NK-92 (cell line): Measurements from ENCODE around the gene PAQR4.
"Not testable (repeated sequence)": the region's sequence is repeated elsewhere in the genome, so short reads cannot be mapped to it uniquely, and the experiment has no call there.

ENCODE experiments used
- DNase-seq: peaks from one replicate; lab custom pipeline; 2025; ENCODE audit not compliant: unreplicated experiment; lab: John Stamatoyannopoulos, UW

The PAQR4 gene

GRCh38 chr16:2968738-2969544, at the start of gene PAQR4:
Gene PAQR4 (plus strand): TSS chr16:2969348. CDS start chr16:2969675, 327 bp downstream.
- no peak for DNase-seq

GRCh38 chr16:2919511-2920255, 49.5 kb upstream of the PAQR4 start:
- DNase-seq: no peak

GRCh38 chr16:2923481-2923880, 45.7 kb upstream of the PAQR4 start:
- DNase-seq: no peak

DNA sequence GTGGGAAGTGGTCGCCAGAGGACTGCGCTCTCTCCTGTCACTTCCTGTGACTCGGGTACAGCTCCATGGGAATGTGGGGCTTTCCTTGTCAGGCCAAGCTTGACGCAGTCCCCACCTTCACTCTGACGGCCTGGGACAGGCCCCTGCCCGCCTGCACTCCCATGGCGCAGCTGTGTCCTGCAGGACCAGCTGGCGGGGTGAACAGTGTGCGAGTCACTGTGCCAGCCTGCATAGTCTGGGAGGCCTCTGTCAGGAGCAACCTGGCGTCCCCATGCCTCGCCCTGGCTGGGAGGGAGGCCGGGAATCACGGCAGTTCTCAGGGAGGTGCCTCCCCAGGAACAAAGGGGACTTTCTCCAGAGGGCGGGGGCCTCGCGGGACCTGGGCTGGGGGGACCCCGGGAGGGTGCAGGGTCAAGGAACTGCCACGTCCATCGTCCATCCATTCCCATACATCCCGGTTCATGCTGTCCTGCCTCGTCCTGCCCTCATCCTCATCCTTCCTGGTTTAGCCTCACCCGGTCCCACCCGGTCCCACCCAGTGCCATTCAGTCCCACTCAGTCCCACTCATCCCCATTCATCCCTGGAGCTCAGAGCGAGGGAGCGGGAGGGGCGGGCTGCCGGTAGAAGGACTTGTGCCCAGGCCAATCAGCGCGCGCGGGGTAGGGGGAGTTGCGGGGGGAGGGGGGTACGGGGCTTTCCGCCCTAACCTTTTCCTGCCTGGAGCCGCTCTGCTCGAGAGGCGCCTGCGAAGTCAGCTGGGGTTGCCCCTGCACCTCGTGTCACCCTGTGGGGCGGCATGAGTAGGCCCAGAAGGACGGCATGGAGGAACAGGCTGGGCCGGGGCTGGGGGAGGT, 44.0 kb upstream of the PAQR4 start:
- DNase-seq: no peak

- no peak for DNase-seq
Observed at GRCh38 chr16:2925951-2926649, 43.0 kb upstream of the PAQR4 start.

GRCh38 chr16:2926650-2926999, 42.5 kb upstream of the PAQR4 start:
- no peak for DNase-seq

GRCh38 chr16:2927010-2927646, 42.0 kb upstream of the PAQR4 start:
- DNase-seq: no peak

- DNase-seq: not testable (repeated sequence)
Observed at GRCh38 chr16:2928151-2928550, 41.0 kb upstream of the PAQR4 start.

DNA sequence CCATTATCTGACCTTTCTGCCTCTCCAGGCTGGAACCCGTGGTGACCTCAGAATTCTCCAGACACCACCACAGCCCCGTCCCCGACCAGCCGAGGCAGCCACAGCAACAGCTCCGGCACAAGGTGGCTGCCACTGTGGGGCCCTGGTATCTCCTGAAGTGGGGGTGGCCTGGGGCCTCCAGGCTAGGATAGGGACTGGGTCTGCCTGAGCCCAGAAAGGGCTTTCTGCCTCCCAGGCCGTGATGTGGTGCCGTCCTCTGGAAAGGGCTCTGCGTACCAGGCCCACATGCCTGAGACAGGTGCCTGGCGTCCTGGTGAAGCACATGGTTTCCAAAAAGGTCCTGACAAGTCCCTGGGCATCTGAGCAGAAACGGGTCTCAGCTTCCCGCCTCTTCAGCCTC, 40.4 kb upstream of the PAQR4 start:
- DNase-seq: no peak

DNA sequence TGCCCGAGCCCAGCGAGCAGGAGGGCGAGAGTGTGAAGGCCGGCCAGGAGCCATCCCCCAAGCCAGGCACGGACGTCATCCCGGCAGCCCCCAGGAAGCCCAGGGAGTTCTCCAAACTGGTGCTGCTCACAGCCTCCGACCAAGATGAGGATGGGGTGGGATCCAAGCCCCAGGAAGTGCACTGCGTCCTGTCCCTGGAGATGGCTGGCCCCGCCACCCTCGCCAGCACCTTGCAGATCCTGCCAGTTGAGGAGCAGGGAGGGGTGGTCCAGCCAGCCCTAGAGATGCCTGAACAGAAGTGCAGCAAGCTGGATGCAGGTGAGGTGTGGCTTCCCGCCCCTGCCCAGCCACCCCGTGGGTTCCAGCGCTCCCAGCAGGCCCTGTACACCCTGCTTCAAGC, 39.5 kb upstream of the PAQR4 start:
- DNase-seq: no peak

DNA sequence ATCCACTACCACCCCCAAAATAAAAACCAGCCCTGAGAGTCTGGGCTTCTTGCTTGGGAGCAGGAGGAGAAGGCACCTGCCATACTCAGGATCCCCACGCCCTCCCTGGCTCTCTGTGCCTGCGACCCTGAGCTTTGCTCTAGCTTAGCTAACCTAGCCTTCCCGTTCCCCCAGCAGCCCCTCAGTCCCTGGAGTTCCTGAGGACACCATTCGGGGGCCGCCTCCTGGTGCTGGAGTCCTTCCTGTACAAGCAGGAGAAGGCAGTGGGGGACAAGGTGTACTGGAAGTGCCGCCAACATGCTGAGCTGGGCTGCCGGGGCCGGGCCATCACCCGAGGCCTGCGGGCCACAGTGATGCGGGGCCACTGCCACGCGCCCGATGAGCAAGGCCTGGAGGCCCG, 38.9 kb upstream of the PAQR4 start:
- no peak for DNase-seq

DNA sequence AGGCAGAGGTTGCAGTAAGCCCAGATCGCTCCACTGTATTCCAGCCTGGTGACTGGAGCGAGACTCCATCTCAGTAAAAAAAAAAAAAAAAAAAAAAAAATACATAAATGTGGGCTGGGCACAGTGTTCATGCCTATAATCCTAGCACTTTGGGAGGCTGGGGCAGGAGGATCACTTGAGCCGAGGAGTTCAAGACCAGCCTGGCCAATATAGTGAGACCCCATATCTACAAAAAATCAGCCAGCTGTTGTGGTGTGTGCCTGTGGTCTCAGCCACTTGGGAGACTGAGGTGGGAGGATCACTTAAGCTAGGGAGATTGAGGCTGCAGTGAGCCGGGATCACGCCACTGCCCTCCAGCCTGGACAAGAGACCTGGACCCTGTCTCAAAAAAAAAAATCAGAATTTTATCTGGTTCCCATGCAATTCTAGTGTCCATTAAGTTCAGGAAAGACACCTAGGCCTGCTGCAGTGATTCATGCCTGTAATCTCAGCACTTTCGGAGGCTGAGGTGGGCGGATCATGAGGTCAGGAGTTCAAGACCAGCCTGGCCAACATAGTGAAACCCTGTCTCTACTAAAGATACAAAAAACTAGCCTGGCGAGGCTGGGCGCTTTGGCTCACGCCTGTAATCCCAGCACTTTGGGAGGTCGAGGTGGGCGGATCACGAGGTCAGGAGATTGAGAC, 37.8 kb upstream of the PAQR4 start:
- not testable (repeated sequence) for DNase-seq

DNA sequence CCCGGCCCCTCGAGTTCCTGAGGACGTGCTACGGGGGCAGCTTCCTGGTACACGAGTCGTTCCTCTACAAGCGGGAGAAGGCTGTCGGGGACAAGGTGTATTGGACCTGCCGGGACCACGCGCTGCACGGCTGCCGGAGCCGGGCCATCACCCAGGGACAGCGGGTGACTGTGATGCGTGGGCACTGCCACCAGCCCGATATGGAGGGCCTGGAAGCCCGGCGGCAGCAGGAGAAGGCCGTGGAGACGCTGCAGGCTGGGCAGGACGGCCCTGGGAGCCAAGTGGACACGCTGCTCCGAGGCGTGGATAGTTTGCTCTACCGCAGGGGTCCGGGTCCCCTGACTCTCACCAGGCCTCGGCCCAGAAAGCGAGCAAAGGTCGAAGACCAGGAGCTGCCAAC, 36.0 kb upstream of the PAQR4 start:
- DNase-seq: no peak

DNA sequence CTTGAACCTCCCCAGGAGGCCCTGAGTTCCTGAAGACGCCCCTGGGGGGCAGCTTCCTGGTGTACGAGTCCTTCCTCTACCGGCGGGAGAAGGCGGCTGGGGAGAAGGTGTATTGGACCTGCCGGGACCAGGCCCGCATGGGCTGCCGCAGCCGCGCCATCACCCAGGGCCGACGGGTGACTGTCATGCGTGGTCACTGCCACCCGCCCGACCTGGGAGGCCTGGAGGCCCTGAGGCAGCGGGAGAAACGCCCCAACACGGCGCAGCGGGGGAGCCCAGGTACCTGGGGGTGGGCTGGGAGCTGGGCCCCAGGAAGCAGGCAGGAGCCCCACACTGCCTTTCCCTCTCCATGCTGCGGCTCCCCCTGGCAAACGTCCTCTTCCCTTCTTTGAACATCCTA, 35.4 kb upstream of the PAQR4 start:
- DNase-seq: no peak

DNA sequence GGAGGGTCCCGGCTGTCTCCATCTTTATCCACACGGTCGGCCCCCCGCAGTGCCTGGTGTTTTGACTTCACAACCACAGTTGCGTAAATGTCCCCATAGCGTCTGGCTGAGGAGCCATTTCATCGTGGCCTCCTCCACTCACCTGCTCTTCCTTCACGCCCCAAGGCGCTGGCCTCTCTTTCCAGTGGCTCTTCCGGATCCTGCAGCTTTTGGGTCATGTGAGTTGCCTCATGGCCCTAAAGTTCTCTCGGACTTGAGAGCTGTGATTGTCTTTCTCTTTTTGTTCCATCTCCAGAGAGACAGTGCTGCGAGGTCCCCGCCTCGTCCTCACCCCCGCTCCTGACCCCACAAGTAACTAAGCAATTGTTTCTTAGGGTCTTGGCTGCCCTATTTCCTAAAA, 34.7 kb upstream of the PAQR4 start:
- no peak for DNase-seq

GRCh38 chr16:2936436-2937011, 32.6 kb upstream of the PAQR4 start:
- no peak for DNase-seq

- DNase-seq: no peak
Observed at GRCh38 chr16:2937170-2937569, 32.0 kb upstream of the PAQR4 start.

GRCh38 chr16:2938206-2938605, 30.9 kb upstream of the PAQR4 start:
- DNase-seq: no peak

- DNase-seq: no peak
Observed at GRCh38 chr16:2939968-2940367, 29.2 kb upstream of the PAQR4 start.

- no peak for DNase-seq
Observed at GRCh38 chr16:2942045-2942444, 27.1 kb upstream of the PAQR4 start.
